HCT116 (cell line): ENCODE results near the gene CUX1. TPM values are rescaled to one million over a fixed set of nuclear protein-coding genes. Genes with fewer than 3 reads are reported as not detected.
"Not testable (repeated sequence)": the region's sequence is repeated elsewhere in the genome, so short reads cannot be mapped to it uniquely, and the experiment has no call there.

Experiments used
- ATAC-seq: fragments of 200-7000 bp; cut with Tn5 transposase; 2 replicates; pipeline ENCODE4 v1.9.1; 2020; ENCODE audit warnings: mild to moderate bottlenecking, moderate library complexity
- BruUV-seq: library from RNA; stranded (reverse); fragments of 400-500 nt; replicated peaks from 2 replicates; lab custom pipeline; 2021; lab: Mats Ljungman, UMichigan
- CTCF ChIA-PET: fragments of 300-600 bp; sonication (Branson Sonifier 250); formaldehyde crosslinking; loops from one replicate; lab custom pipeline; 2021; ENCODE audit warnings: antibody characterized with exemption; lab: Charles Lee
- POLR2A ChIA-PET: fragments of 300-600, 350-600 bp; sonication (Branson Sonifier 250); formaldehyde crosslinking; loops from one replicate; lab custom pipeline; 2021; ENCODE audit warnings: antibody characterized with exemption; lab: Charles Lee
- RAD21 ChIA-PET, 2 experiments: fragments of 300-600 bp; sonication (Branson Sonifier 250); formaldehyde crosslinking; loops; one replicate each; lab custom pipeline; 2023; ENCODE audit warnings: low total read pairs in 2 of 2; ENCODE audit not compliant: uncharacterized antibody in 2 of 2, unreplicated experiment in 2 of 2, low non-redundant PET in 1 of 2; lab: Charles Lee
- DNase-seq: peaks from one replicate; pipeline ENCODE4 v3.0.0-alpha.2; 2010; ENCODE audit warnings: low read depth, low spot score
- H2AFZ ChIP-seq: fragments of 200-600 bp; shearing (Covaris generic), sonication (generic); 2 replicates; pipeline ENCODE4 v1.6.1; 2017; ENCODE audit warnings: low read depth, mixed run types, mixed read lengths, antibody characterized with exemption, low read length; ENCODE audit not compliant: poor library complexity, severe bottlenecking
- H3K27ac ChIP-seq: 2 replicates; pipeline ENCODE4 v1.5.1; 2012; ENCODE audit warnings: low read depth, low read length
- H3K27me3 ChIP-seq: fragments of 200-600 bp; sonication (generic); 2 replicates; pipeline ENCODE4 v1.6.1; 2016; ENCODE audit warnings: mixed run types, low read length, mixed read lengths; ENCODE audit not compliant: insufficient read depth
- H3K36me3 ChIP-seq, 2 experiments: fragments of 200-500 bp in 1 of 2; fragments of 200-600 bp in 1 of 2; sonication (Bioruptor generic) in 1 of 2; sonication (generic) in 1 of 2; 2 replicates each; pipeline versions ENCODE4 v1.5.1 to v1.6.1; 2014 to 2016; ENCODE audit warnings: low read length in 2 of 2, inconsistent platforms in 1 of 2, mixed read lengths in 1 of 2, mixed run types in 1 of 2; ENCODE audit not compliant: insufficient read depth in 2 of 2, control insufficient read depth in 1 of 2
- H3K4me1 ChIP-seq, 2 experiments: fragments of 200-600 bp in 1 of 2; sonication (generic) in 1 of 2; 2 replicates each; pipeline versions ENCODE4 v1.5.1 to v1.6.1; 2012 to 2017; ENCODE audit warnings: low read length in 2 of 2, inconsistent platforms in 1 of 2, mild to moderate bottlenecking in 1 of 2, mixed read lengths in 1 of 2, mixed run types in 1 of 2, moderate library complexity in 1 of 2; ENCODE audit not compliant: insufficient read depth in 2 of 2, control insufficient read depth in 1 of 2
- H3K4me2 ChIP-seq: fragments of 200-600 bp; sonication (generic); 2 replicates; pipeline ENCODE4 v1.6.1; 2017; ENCODE audit warnings: mixed run types, low read length, mixed read lengths
- H3K4me3 ChIP-seq, 2 experiments: fragments of 200-600 bp in 1 of 2; sonication (generic) in 1 of 2; replicated peaks in 1 of 2; 2 replicates each; pipeline ENCODE4 v1.5.1; 2011 to 2016; ENCODE audit warnings: low read length in 2 of 2, control low read depth in 1 of 2, low read depth in 1 of 2, mild to moderate bottlenecking in 1 of 2, mixed read lengths in 1 of 2, mixed run types in 1 of 2
- H3K79me2 ChIP-seq: fragments of 200-600 bp; sonication (generic); 2 replicates; pipeline ENCODE4 v1.6.1; 2017; ENCODE audit warnings: mild to moderate bottlenecking, mixed run types, low read length, moderate library complexity, mixed read lengths; ENCODE audit not compliant: insufficient read depth
- H3K9ac ChIP-seq: fragments of 200-600 bp; sonication (generic); 2 replicates; pipeline ENCODE4 v1.6.1; 2016; ENCODE audit warnings: low read length, mixed read lengths
- H3K9me2 ChIP-seq: fragments of 200-600 bp; sonication (generic), shearing (Covaris generic); 2 replicates; pipeline ENCODE4 v1.6.1; 2017; ENCODE audit warnings: mixed run types, mild to moderate bottlenecking, moderate library complexity; ENCODE audit not compliant: insufficient read depth
- H3K9me3 ChIP-seq, 2 experiments: fragments of 200-500 bp in 1 of 2; fragments of 200-600 bp in 1 of 2; sonication (Bioruptor generic) in 1 of 2; sonication (generic) in 1 of 2; 2 replicates each; pipeline ENCODE4 v1.6.1; 2014 to 2017; ENCODE audit warnings: low read length in 2 of 2, mixed read lengths in 2 of 2, inconsistent platforms in 1 of 2, low read depth in 1 of 2, mild to moderate bottlenecking in 1 of 2, mixed run types in 1 of 2, moderate library complexity in 1 of 2; ENCODE audit not compliant: control insufficient read depth in 1 of 2, insufficient read depth in 1 of 2
- H4K20me1 ChIP-seq: fragments of 200-600 bp; sonication (generic), shearing (Covaris generic); 2 replicates; pipeline ENCODE4 v1.6.1; 2017; ENCODE audit warnings: mixed run types, mild to moderate bottlenecking, moderate library complexity; ENCODE audit not compliant: insufficient read depth
- EZH2phosphoT487 ChIP-seq: fragments of 200-600 bp; IDR thresholded peaks from 2 replicates; pipeline ENCODE4 v1.6.1; 2018; ENCODE audit warnings: antibody characterized with exemption, borderline replicate concordance
- ZFX ChIP-seq: fragments of 450-650 bp; IDR thresholded peaks from 2 replicates; pipeline ENCODE4 v1.6.1; 2017
- intact Hi-C: fragments of 100-400 bp; cut with micrococcal nuclease; formaldehyde crosslinking; loops from 2 replicates; pipeline ENCODE4 v1.10.0; 2022
- total RNA-seq: library from RNA; stranded (reverse); gene quantifications from one replicate; pipeline ENCODE4 v1.2.1, GENCODE V29; 2021; ENCODE audit not compliant: unreplicated experiment

Gene CUX1
- total RNA-seq, 1 experiment from 2014 or later: 68.9 TPM

GRCh38 chr7:102182016-102182415, 364.6 kb downstream of the CUX1 start:
- CTCF ChIA-PET: no interaction called here
- H3K4me2 ChIP-seq: no peak overlapping the region
- H2AFZ ChIP-seq: no peak overlapping the region
- ATAC-seq: no peak
- H3K9ac ChIP-seq: no peak overlapping the region
- H3K36me3 ChIP-seq: no peaks in the 10 kb centered on the region; a peak in 1 of 4 replicates
- no peak for TF ChIP-seq EZH2phosphoT487
- no peak overlapping the region for H3K27ac ChIP-seq
- intact Hi-C loops: no loop called here
- RAD21 ChIA-PET: no interaction called here
- H4K20me1 ChIP-seq: no peaks in the 10 kb centered on the region
- H3K9me2 ChIP-seq: no peaks in the 10 kb centered on the region
- POLR2A ChIA-PET: no interaction called here
- H3K79me2 ChIP-seq: no peaks in the 10 kb centered on the region
- DNase-seq: no peak
- no peaks in the 10 kb centered on the region for H3K27me3 ChIP-seq
- H3K4me3 ChIP-seq: no peak overlapping the region
- H3K9me3 ChIP-seq: no peaks in the 10 kb centered on the region
- H3K4me1 ChIP-seq: no peaks in the 10 kb centered on the region
- BruUV-seq: no TSS peak

- H3K4me1 ChIP-seq, RAD21 ChIA-PET, H3K27ac ChIP-seq, H3K4me3 ChIP-seq, H3K27me3 ChIP-seq, H3K79me2 ChIP-seq, DNase-seq, H2AFZ ChIP-seq, ATAC-seq, H3K9ac ChIP-seq, H3K4me2 ChIP-seq, CTCF ChIA-PET, BruUV-seq, POLR2A ChIA-PET, intact Hi-C loops, H4K20me1 ChIP-seq, H3K9me2 ChIP-seq, H3K36me3 ChIP-seq, H3K9me3 ChIP-seq: not testable (repeated sequence)
Measured at GRCh38 chr7:102183848-102184247, 366.4 kb downstream of the CUX1 start.

GRCh38 chr7:102184303-102184702, 366.9 kb downstream of the CUX1 start:
- no peaks in the 10 kb centered on the region; a peak in 1 of 4 replicates for H3K36me3 ChIP-seq
- no peaks in the 10 kb centered on the region for H3K79me2 ChIP-seq
- POLR2A ChIA-PET: no interaction called here
- DNase-seq (no peak), ATAC-seq (no peak)
- no peaks in the 10 kb centered on the region for H4K20me1 ChIP-seq
- H3K4me3 ChIP-seq: no peak overlapping the region
- no peaks in the 10 kb centered on the region for H3K9me2 ChIP-seq
- TF ChIP-seq ZFX: no peak
- TF ChIP-seq, all 23 proteins: peak for 0
- Histone ChIP-seq H3K4me1 (no peaks in the 10 kb centered on the region), H3K4me2 (no peak overlapping the region), H3K9me3 (no peaks in the 10 kb centered on the region), H3K27me3 (no peaks in the 10 kb centered on the region), H3K9ac (no peak overlapping the region), H2AFZ (no peak overlapping the region), H3K27ac (no peak overlapping the region)
- ChIA-PET CTCF (no interaction called here), RAD21 (no interaction called here)
- intact Hi-C loops: no loop called here
- BruUV-seq: no TSS peak
